ENCODE data around the gene HEXIM2.

DNA sequence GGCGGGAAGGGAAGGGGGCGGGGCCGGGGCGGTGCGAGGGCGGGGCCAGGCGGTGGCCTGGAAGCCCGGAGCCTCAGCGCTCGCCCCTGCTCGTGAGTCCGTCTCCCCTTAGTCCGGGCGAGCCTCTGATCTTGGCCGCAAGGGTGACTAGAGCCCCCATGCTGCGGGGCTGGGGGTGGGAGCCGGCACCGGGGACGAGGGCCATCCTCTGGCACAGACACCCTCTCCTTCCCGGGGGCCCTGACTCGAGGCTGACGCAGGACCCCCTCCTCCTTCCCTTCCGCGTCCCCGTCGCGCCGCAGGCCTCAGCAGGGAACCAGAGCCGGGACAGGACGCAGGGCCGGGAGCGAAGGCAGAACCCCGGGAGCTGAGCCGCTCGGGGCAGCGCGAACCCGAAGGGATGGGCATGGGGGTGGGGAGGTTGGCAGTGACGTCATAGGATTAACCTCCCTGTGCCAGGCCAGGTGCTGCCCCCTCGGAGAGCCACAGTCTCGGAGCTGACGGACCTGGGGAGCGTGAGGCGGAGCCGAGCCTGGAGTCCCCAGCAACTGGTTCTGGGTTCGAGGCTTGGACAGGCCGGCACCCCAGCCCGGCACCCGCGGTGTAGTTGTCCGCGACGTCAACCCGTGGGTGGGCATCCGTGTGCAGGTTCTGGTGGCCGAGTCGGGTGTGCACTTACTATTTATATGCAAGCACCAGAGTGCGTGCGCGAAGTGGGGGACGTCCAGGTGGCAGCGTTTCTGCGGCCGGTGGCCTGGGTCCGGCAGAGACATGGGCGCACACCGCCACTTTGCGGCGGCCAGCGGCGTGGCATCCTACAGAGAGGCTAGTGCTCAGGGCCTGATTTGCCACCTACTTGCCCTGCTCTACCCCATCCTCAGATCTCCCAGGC is 28.9 kb upstream of the HEXIM2 start:
- TF ChIP-seq, protein P1, sequence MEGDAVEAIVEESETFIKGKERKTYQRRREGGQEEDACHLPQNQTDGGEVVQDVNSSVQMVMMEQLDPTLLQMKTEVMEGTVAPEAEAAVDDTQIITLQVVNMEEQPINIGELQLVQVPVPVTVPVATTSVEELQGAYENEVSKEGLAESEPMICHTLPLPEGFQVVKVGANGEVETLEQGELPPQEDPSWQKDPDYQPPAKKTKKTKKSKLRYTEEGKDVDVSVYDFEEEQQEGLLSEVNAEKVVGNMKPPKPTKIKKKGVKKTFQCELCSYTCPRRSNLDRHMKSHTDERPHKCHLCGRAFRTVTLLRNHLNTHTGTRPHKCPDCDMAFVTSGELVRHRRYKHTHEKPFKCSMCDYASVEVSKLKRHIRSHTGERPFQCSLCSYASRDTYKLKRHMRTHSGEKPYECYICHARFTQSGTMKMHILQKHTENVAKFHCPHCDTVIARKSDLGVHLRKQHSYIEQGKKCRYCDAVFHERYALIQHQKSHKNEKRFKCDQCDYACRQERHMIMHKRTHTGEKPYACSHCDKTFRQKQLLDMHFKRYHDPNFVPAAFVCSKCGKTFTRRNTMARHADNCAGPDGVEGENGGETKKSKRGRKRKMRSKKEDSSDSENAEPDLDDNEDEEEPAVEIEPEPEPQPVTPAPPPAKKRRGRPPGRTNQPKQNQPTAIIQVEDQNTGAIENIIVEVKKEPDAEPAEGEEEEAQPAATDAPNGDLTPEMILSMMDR (IDR thresholded peaks at IDR 0.05), result peak; percentile 83
- no peak for TF ChIP-seq ZFX (IDR thresholded peaks at IDR 0.05; ENCODE audit: borderline replicate concordance)

Data from 22Rv1 (cell line).